H9 (cell line): ENCODE results near the gene P4HA2. TPM values are rescaled to one million over a fixed set of nuclear protein-coding genes. Genes with fewer than 3 reads are reported as not detected.

Source experiments
- DNase-seq: peaks from one replicate; pipeline ENCODE4 v3.0.0-alpha.2; 2017
- H2AFZ ChIP-seq: one replicate; pipeline ENCODE4 v1.6.1; 2013; ENCODE audit warnings: mild to moderate bottlenecking, low read length, control low read depth, moderate library complexity
- H2AK5ac ChIP-seq: 2 replicates; pipeline ENCODE4 v1.6.1; 2013; ENCODE audit warnings: low read length, control low read depth, mixed read lengths; ENCODE audit not compliant: insufficient read length
- H2BK120ac ChIP-seq: one replicate; pipeline ENCODE4 v1.6.1; 2013; ENCODE audit warnings: low read depth, mild to moderate bottlenecking, low read length, control low read depth, inconsistent platforms; ENCODE audit not compliant: poor library complexity, severe bottlenecking
- H2BK12ac ChIP-seq: 2 replicates; pipeline ENCODE4 v1.6.1; 2013; ENCODE audit warnings: low read length, control low read depth, mixed read lengths, low read depth; ENCODE audit not compliant: insufficient read length
- H2BK15ac ChIP-seq: 2 replicates; pipeline ENCODE4 v1.6.1; 2013; ENCODE audit warnings: low read depth, low read length, control low read depth
- H2BK20ac ChIP-seq: one replicate; pipeline ENCODE4 v1.6.1; 2013; ENCODE audit warnings: low read depth, mild to moderate bottlenecking, low read length, control low read depth, inconsistent platforms; ENCODE audit not compliant: poor library complexity, severe bottlenecking
- H2BK5ac ChIP-seq: 2 replicates; pipeline ENCODE4 v1.6.1; 2013; ENCODE audit warnings: low read length, control low read depth, mixed read lengths; ENCODE audit not compliant: insufficient read length
- H3K14ac ChIP-seq: 2 replicates; pipeline ENCODE4 v1.6.1; 2013; ENCODE audit warnings: low read length, control low read depth; ENCODE audit not compliant: insufficient read depth
- H3K18ac ChIP-seq: 2 replicates; pipeline ENCODE4 v1.6.1; 2013; ENCODE audit warnings: low read depth, mild to moderate bottlenecking, mixed read lengths, low read length, control low read depth; ENCODE audit not compliant: insufficient read length
- H3K23ac ChIP-seq: 2 replicates; pipeline ENCODE4 v1.6.1; 2013; ENCODE audit warnings: low read length, control low read depth, mixed read lengths, low read depth; ENCODE audit not compliant: insufficient read length
- H3K23me2 ChIP-seq: 2 replicates; pipeline ENCODE4 v1.6.1; 2013; ENCODE audit warnings: low read depth, mild to moderate bottlenecking, mixed read lengths, low read length, control low read depth; ENCODE audit not compliant: insufficient read length, poor library complexity, severe bottlenecking
- H3K27ac ChIP-seq: 2 replicates; pipeline ENCODE4 v1.5.1; 2013; ENCODE audit warnings: low read length, control low read depth, mixed read lengths, low read depth; ENCODE audit not compliant: insufficient read length
- H3K27me3 ChIP-seq: 2 replicates; pipeline ENCODE4 v1.6.1; 2013; ENCODE audit warnings: low read length, control low read depth, inconsistent platforms; ENCODE audit not compliant: insufficient read depth
- H3K4ac ChIP-seq: 2 replicates; pipeline ENCODE4 v1.6.1; 2013; ENCODE audit warnings: low read depth, mild to moderate bottlenecking, control low read depth, inconsistent platforms, low read length, moderate library complexity
- H3K4me1 ChIP-seq: 2 replicates; pipeline ENCODE4 v1.6.1; 2013; ENCODE audit warnings: low read length, control low read depth, inconsistent platforms; ENCODE audit not compliant: insufficient read depth
- H3K4me2 ChIP-seq: 2 replicates; pipeline ENCODE4 v1.6.1; 2013; ENCODE audit warnings: low read length, control low read depth, mixed read lengths; ENCODE audit not compliant: insufficient read length, insufficient read depth
- H3K56ac ChIP-seq: 2 replicates; pipeline ENCODE4 v1.6.1; 2013; ENCODE audit warnings: low read depth, mild to moderate bottlenecking, mixed read lengths, low read length, control low read depth; ENCODE audit not compliant: insufficient read length
- H3K79me1 ChIP-seq: 2 replicates; pipeline ENCODE4 v1.6.1; 2013; ENCODE audit warnings: low read depth, mild to moderate bottlenecking, moderate library complexity, low read length, control low read depth, inconsistent platforms; ENCODE audit not compliant: insufficient read depth, poor library complexity, severe bottlenecking
- H3K79me2 ChIP-seq: 2 replicates; pipeline ENCODE4 v1.6.1; 2013; ENCODE audit warnings: low read length, control low read depth, inconsistent platforms; ENCODE audit not compliant: insufficient read depth
- H3K9ac ChIP-seq: 2 replicates; pipeline ENCODE4 v1.6.1; 2013; ENCODE audit warnings: low read length, control low read depth, mixed read lengths; ENCODE audit not compliant: insufficient read length; ENCODE audit errors: extremely low read depth
- H3K9me3 ChIP-seq: one replicate; pipeline ENCODE4 v1.6.1; 2013; ENCODE audit warnings: low read depth, low read length, inconsistent platforms; ENCODE audit not compliant: control insufficient read depth
- H3T11ph ChIP-seq: one replicate; pipeline ENCODE4 v1.6.1; 2013; ENCODE audit warnings: mild to moderate bottlenecking, low read length, control low read depth, inconsistent platforms
- H4K20me1 ChIP-seq: one replicate; pipeline ENCODE4 v1.6.1; 2013; ENCODE audit not compliant: control insufficient read depth, insufficient read length, insufficient read depth
- H4K5ac ChIP-seq: 2 replicates; pipeline ENCODE4 v1.6.1; 2013; ENCODE audit warnings: low read depth, mild to moderate bottlenecking, mixed read lengths, low read length, control low read depth; ENCODE audit not compliant: insufficient read length
- H4K8ac ChIP-seq: replicated peaks from 2 replicates; pipeline ENCODE4 v1.6.1; 2013; ENCODE audit warnings: low read length, control low read depth, mixed read lengths, low read depth; ENCODE audit not compliant: insufficient read length
- H4K91ac ChIP-seq: 2 replicates; pipeline ENCODE4 v1.6.1; 2013; ENCODE audit warnings: low read depth, mild to moderate bottlenecking, moderate library complexity, mixed read lengths, low read length, control low read depth; ENCODE audit not compliant: insufficient read length
- H3K27ac Mint-ChIP-seq, 3 experiments: 2 replicates in 2 of 3; 3 replicates in 1 of 3; pipeline ENCODE4 v1.8.0; 2020 to 2021; ENCODE audit warnings: mixed read lengths in 3 of 3, mild to moderate bottlenecking in 1 of 3, moderate library complexity in 1 of 3
- H3K27me3 Mint-ChIP-seq: 2 replicates; pipeline ENCODE4 v1.8.0; 2021; ENCODE audit warnings: low read depth, mild to moderate bottlenecking, moderate library complexity, mixed read lengths
- H3K36me3 Mint-ChIP-seq, 3 experiments: 2 replicates in 2 of 3; 3 replicates in 1 of 3; pipeline ENCODE4 v1.8.0; 2020 to 2021; ENCODE audit warnings: low read depth in 3 of 3, mixed read lengths in 3 of 3; ENCODE audit not compliant: insufficient read depth in 1 of 3
- H3K4me1 Mint-ChIP-seq, 2 experiments: 2 replicates each; pipeline ENCODE4 v1.8.0; 2020; ENCODE audit warnings: mixed read lengths in 2 of 2
- H3K4me3 Mint-ChIP-seq, 2 experiments: 2 replicates in 1 of 2; 3 replicates in 1 of 2; pipeline ENCODE4 v1.8.0; 2020 to 2021; ENCODE audit warnings: mild to moderate bottlenecking in 2 of 2, mixed read lengths in 2 of 2, moderate library complexity in 1 of 2
- H3K9me3 Mint-ChIP-seq, 2 experiments: 2 replicates in 1 of 2; 3 replicates in 1 of 2; pipeline ENCODE4 v1.8.0; 2020; ENCODE audit warnings: mild to moderate bottlenecking in 2 of 2, mixed read lengths in 2 of 2, moderate library complexity in 1 of 2
- CTCF ChIP-seq: fragments of 200-600 bp; sonication (generic); conservative IDR thresholded peaks from 3 replicates; pipeline ENCODE4 v1.8.0; 2021; ENCODE audit warnings: antibody characterized with exemption, mild to moderate bottlenecking
- WGBS: extraction: QIAGEN DNeasy Blood & Tissue Kit; methylation state at CpG from one replicate; pipeline ENCODE4 v1.1.7; 2013; ENCODE audit warnings: missing lambda C conversion rate, low lambda C conversion rate, mixed read lengths; ENCODE audit not compliant: insufficient read length; ENCODE audit errors: extremely low coverage; 5-methylcytosine and 5-hydroxymethylcytosine counted together
- total RNA-seq: library from RNA; stranded (reverse); gene quantifications from 2 replicates; pipeline ENCODE4 v1.2.1, GENCODE V29; 2021

Gene P4HA2
- total RNA-seq, 1 experiment from 2014 or later, result 15.3 TPM

- Mint-ChIP-seq H3K4me3 (no peak overlapping the region), H3K27me3 (no peaks in the 10 kb centered on the region), H3K4me1 (no peaks in the 10 kb centered on the region), H3K36me3 (peaks cover 0 to 3% (median 0%) of the 10 kb centered on the region in 3 experiments; a peak in 1 of 7 replicates), H3K9me3 (no peaks in the 10 kb centered on the region), H3K27ac (no peak overlapping the region; a peak in 1 of 7 replicates)
- WGBS, result no CpG with 5 or more reads among the region's 5 CpGs
- Histone ChIP-seq H3K4ac (no peak overlapping the region), H3K23me2 (no peaks in the 10 kb centered on the region), H2BK120ac (no peak overlapping the region), H3K14ac (no peak overlapping the region; the same call in 1 of the 2 replicates), H3K56ac (no peak overlapping the region), H3K79me1 (no peaks in the 10 kb centered on the region), H3K9me3 (no peaks in the 10 kb centered on the region), H3T11ph (no peak overlapping the region), H2BK20ac (no peak overlapping the region), H2BK15ac (no peak overlapping the region), H3K9ac (no peak overlapping the region), H3K27ac (no peak overlapping the region), H4K20me1 (no peaks in the 10 kb centered on the region), H3K79me2 (no peaks in the 10 kb centered on the region), H2BK12ac (no peak overlapping the region), H3K4me2 (no peak overlapping the region), H3K23ac (no peak overlapping the region), H2AFZ (no peak overlapping the region), H4K8ac (no peak overlapping the region), H3K4me1 (no peaks in the 10 kb centered on the region), H3K27me3 (no peaks in the 10 kb centered on the region), H3K18ac (no peak overlapping the region), H2AK5ac (no peak overlapping the region), H4K91ac (no peak overlapping the region), H4K5ac (no peak overlapping the region), H2BK5ac (no peak overlapping the region)
- DNase-seq, result no peak
- no peak for TF ChIP-seq CTCF
Observed at GRCh38 chr5:132199116-132199680, 28.5 kb downstream of the P4HA2 start.
